DOHH2 (cell line): ENCODE data around the gene CDK6.
A peak's percentile ranks its signal among the peaks of the same experiment; 100 is the strongest.

Source experiments
- H3F3A ChIP-seq: fragments of 200-600 bp; sonication (generic), shearing (Covaris generic); 2 replicates; pipeline ENCODE4 v1.6.0; 2016; ENCODE audit warnings: antibody characterized with exemption, mild to moderate bottlenecking; ENCODE audit not compliant: control insufficient read depth, insufficient read depth
- H3K27ac ChIP-seq: fragments of 200-600 bp; sonication (generic); 2 replicates; pipeline ENCODE4 v1.5.1; 2014; ENCODE audit warnings: low read depth, mild to moderate bottlenecking, low read length, moderate library complexity
- H3K27me3 ChIP-seq: fragments of 200-600 bp; sonication (generic); 2 replicates; pipeline ENCODE4 v1.6.1; 2014; ENCODE audit warnings: mild to moderate bottlenecking, low read length, mixed read lengths; ENCODE audit not compliant: control insufficient read depth
- H3K36me3 ChIP-seq: fragments of 200-600 bp; sonication (generic); 2 replicates; pipeline ENCODE4 v1.6.1; 2014; ENCODE audit warnings: mild to moderate bottlenecking, low read length, moderate library complexity, mixed read lengths; ENCODE audit not compliant: control insufficient read depth
- H3K4me1 ChIP-seq: fragments of 200-600 bp; sonication (generic); 2 replicates; pipeline ENCODE4 v1.6.1; 2014; ENCODE audit warnings: mild to moderate bottlenecking, low read length, mixed read lengths; ENCODE audit not compliant: control insufficient read depth
- H3K4me2 ChIP-seq: fragments of 200-600 bp; sonication (generic); 2 replicates; pipeline ENCODE4 v1.6.0; 2014; ENCODE audit warnings: mild to moderate bottlenecking, low read length, moderate library complexity
- H3K4me3 ChIP-seq: fragments of 200-600 bp; sonication (generic); 2 replicates; pipeline ENCODE4 v1.5.1; 2014; ENCODE audit warnings: mild to moderate bottlenecking, low read length, mixed read lengths
- H3K79me2 ChIP-seq: fragments of 200-600 bp; sonication (generic); 2 replicates; pipeline ENCODE4 v1.6.1; 2014; ENCODE audit warnings: mild to moderate bottlenecking, low read length, mixed read lengths; ENCODE audit not compliant: control insufficient read depth
- H3K9me2 ChIP-seq: fragments of 200-600 bp; sonication (generic); replicated peaks from 2 replicates; pipeline ENCODE4 v1.6.1; 2014; ENCODE audit warnings: mild to moderate bottlenecking, low read length, mixed read lengths; ENCODE audit not compliant: control insufficient read depth
- H3K9me3 ChIP-seq: fragments of 200-600 bp; sonication (generic); 2 replicates; pipeline ENCODE4 v1.6.1; 2014; ENCODE audit warnings: antibody characterized with exemption, low read length, mixed read lengths; ENCODE audit not compliant: control insufficient read depth, insufficient read depth
- H4K20me1 ChIP-seq: fragments of 200-600 bp; sonication (generic); 2 replicates; pipeline ENCODE4 v1.6.0; 2014; ENCODE audit warnings: low read depth, mild to moderate bottlenecking, antibody characterized with exemption, low read length, moderate library complexity; ENCODE audit not compliant: control insufficient read depth, insufficient read depth
- EZH2phosphoT487 ChIP-seq: fragments of 200-600 bp; sonication (generic); IDR thresholded peaks from 2 replicates; pipeline ENCODE4 v1.6.1; 2017; ENCODE audit warnings: borderline replicate concordance, mild to moderate bottlenecking, antibody characterized with exemption, low read length, moderate library complexity, mixed read lengths
- TF ChIP-seq, protein P1 (sequence below): fragments of 200-600 bp; sonication (generic); IDR thresholded peaks from one replicate; pipeline ENCODE4 v1.5.1; 2014; ENCODE audit warnings: antibody characterized with exemption, mild to moderate bottlenecking, low read depth, low read length; ENCODE audit not compliant: poor library complexity, severe bottlenecking

Gene CDK6

GRCh38 chr7:92833766-92834506 lies 2.4 kb downstream of the CDK6 start:
- Histone ChIP-seq H3K4me1 (peaks cover 41% of the 10 kb centered on the region), H3K27ac (peak overlapping the region; percentile 88), H3K4me2 (peak overlapping the region; percentile 95), H3K9me3 (no peaks in the 10 kb centered on the region), H4K20me1 (peaks cover 23% of the 10 kb centered on the region), H3K9me2 (no peaks in the 10 kb centered on the region), H3K36me3 (peaks cover 43% of the 10 kb centered on the region), H3K27me3 (peaks cover 20% of the 10 kb centered on the region), H3K79me2 (peaks cover 69% of the 10 kb centered on the region), H3K4me3 (peak overlapping the region; percentile 92), H3F3A (peaks cover 17% of the 10 kb centered on the region)
- TF ChIP-seq, protein P1, sequence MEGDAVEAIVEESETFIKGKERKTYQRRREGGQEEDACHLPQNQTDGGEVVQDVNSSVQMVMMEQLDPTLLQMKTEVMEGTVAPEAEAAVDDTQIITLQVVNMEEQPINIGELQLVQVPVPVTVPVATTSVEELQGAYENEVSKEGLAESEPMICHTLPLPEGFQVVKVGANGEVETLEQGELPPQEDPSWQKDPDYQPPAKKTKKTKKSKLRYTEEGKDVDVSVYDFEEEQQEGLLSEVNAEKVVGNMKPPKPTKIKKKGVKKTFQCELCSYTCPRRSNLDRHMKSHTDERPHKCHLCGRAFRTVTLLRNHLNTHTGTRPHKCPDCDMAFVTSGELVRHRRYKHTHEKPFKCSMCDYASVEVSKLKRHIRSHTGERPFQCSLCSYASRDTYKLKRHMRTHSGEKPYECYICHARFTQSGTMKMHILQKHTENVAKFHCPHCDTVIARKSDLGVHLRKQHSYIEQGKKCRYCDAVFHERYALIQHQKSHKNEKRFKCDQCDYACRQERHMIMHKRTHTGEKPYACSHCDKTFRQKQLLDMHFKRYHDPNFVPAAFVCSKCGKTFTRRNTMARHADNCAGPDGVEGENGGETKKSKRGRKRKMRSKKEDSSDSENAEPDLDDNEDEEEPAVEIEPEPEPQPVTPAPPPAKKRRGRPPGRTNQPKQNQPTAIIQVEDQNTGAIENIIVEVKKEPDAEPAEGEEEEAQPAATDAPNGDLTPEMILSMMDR: peak; percentile 30
- no peak for TF ChIP-seq EZH2phosphoT487

DNA sequence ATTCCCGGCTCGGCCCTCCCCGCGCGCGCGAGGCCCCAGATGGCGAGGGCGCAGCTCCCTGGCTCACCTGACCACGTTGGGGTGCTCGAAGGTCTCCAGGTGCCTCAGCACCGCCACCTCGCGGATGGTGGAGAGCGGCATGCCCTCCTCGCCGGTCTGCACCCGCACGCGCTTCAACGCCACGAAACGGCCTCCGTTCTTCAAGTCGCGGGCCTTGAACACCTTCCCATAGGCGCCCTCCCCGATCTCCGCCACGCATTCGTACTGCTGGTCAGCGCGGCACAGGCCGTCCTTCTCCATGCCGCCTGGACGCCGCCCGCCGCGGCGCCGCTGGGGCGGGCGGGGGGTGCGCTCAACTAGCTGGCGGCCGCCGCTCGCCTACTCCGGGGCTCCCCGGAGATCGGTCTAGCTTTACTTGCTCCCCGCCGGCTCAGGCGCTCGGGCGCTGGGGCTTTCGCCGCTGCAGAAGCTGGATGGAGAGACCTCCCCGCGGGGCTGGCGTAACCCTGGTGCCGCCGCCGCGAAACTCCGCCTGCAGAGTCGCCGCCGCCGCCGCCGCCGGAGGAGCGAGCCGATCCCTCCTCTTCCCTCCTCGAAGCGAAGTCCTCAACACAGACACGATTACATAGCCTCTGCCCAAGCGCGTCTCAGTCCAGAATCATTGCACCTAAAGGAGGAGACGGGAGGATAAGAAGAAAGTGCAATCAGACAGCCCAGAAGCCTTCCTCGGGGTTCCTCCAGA lies 3.2 kb downstream of the CDK6 start:
- Histone ChIP-seq H3K4me2 (peak overlapping the region; percentile 95), H3K4me1 (peaks cover 45% of the 10 kb centered on the region), H3K36me3 (peaks cover 48% of the 10 kb centered on the region), H3K27ac (peak overlapping the region; percentile 88), H3K4me3 (peak overlapping the region; percentile 92), H4K20me1 (peaks cover 23% of the 10 kb centered on the region), H3K9me3 (no peaks in the 10 kb centered on the region), H3K79me2 (peaks cover 76% of the 10 kb centered on the region), H3K27me3 (peaks cover 13% of the 10 kb centered on the region), H3K9me2 (no peaks in the 10 kb centered on the region), H3F3A (peaks cover 13% of the 10 kb centered on the region)
- TF ChIP-seq, protein P1: peak; percentile 96
- no peak for TF ChIP-seq EZH2phosphoT487

DNA sequence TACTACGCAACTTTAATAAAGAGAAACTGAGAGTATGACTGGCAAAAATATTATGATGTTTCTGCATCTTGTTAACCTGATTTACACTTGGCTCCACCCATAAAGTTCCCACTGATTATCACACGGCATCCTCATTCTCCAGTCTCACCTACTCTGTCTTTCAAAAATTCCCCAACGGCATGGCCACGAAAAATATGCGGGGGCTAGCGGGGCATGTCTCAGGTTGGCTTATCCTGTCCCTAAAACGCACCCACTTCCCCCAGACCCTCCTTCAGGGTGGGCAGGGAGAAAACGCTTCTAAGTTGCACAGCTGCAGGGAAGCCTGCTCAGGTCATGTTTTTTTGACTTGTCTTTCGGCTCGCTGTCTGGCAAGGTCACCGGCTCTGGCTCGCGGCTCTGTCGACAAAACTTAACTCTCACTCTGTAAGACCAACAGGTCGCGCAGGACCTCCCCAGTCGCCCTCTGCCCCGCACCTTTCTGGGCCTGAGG lies 3.8 kb downstream of the CDK6 start:
- no peak for TF ChIP-seq EZH2phosphoT487
- TF ChIP-seq, protein P1: no peak
- H3K9me2 ChIP-seq: no peaks in the 10 kb centered on the region
- H3K27ac ChIP-seq: peak overlapping the region; percentile 88
- peaks cover 82% of the 10 kb centered on the region for H3K79me2 ChIP-seq
- H3K9me3 ChIP-seq: no peaks in the 10 kb centered on the region
- H3K36me3 ChIP-seq: peaks cover 50% of the 10 kb centered on the region
- peaks cover 10% of the 10 kb centered on the region for H3F3A ChIP-seq
- peaks cover 23% of the 10 kb centered on the region for H4K20me1 ChIP-seq
- H3K4me3 ChIP-seq: peak overlapping the region; percentile 92
- peaks cover 47% of the 10 kb centered on the region for H3K4me1 ChIP-seq
- peak overlapping the region; percentile 95 for H3K4me2 ChIP-seq
- H3K27me3 ChIP-seq: peaks cover 8% of the 10 kb centered on the region
